NCI-H2107 treated with DMSO at 0.1 percent for 48 hours (cell line): ENCODE results near the gene HMX2.

Experiments
- DNase-seq: peaks from one replicate; lab custom pipeline; 2025; ENCODE audit not compliant: unreplicated experiment; lab: John Stamatoyannopoulos, UW

Gene HMX2

DNA sequence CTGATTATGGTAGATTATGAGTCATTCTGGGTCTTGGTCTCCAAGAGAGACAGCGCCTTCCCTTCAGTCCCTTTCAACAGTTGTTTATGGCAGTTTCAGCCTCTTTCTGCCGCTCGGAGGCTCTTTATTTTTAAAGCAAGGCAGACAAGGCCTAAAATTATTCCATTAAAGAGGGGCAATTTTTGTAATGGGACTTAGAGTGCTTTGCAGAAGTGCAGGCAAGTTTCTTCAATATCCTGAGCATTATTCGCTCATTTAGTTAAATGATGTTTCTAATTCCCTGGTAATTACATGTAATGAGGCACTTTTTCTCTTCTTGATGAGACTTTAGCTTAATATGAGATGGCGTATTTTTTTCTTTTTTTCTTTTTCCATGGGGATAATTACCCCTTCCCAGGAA is 39.8 kb downstream of the HMX2 start:
- no peak for DNase-seq

- no peak for DNase-seq
These were observed 44.0 kb downstream of the HMX2 start for GRCh38 chr10:123191886-123192285.

GRCh38 chr10:123194056-123194455 is 46.1 kb downstream of the HMX2 start:
- no peak for DNase-seq
